Erythroblast (primary cell): ENCODE measurements around the gene KDM5C.

Experiments used
- GATA1 ChIP-seq: IDR thresholded peaks from 2 replicates; pipeline ENCODE4 v1.6.1; 2011; ENCODE audit warnings: low read depth, mild to moderate bottlenecking, control low read depth, low read length, moderate library complexity
- POLR2A ChIP-seq: IDR thresholded peaks from 2 replicates; pipeline ENCODE4 v1.6.1; 2011; ENCODE audit warnings: mild to moderate bottlenecking, low read length

DNA sequence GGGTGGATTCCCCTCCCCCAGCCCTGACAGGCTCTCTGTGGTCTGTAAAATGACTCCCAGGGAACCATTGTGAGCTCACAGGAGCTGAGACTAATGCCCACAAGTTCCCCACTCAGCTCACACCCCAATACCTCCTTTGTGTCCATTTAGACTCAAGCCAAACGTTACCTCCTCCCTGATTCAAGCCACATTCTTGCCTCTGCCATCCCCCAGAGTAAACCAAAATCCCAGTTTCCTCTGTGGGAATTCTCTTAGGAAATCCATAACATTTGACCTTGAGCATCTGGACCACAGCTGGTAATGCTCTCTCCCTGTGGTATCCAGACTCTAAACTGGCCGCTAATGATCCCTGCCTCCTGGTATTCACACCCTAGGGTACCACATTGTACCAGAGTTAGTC, 26.3 kb upstream of the KDM5C start:
- TF ChIP-seq POLR2A (no peak), GATA1 (no peak)
